HCT116 (cell line): ENCODE results near the gene MALRD1.

Source experiments
- CEBPB ChIP-seq: IDR thresholded peaks from 2 replicates; pipeline ENCODE4 v1.6.1; 2012; ENCODE audit warnings: low read depth
- EZH2 ChIP-seq: fragments of 200-600 bp; sonication (generic); IDR thresholded peaks from 2 replicates; pipeline ENCODE4 v1.6.1; 2017; ENCODE audit warnings: antibody characterized with exemption, mixed run types
- POLR2A ChIP-seq: IDR thresholded peaks from 2 replicates; pipeline ENCODE4 v1.7.0; 2011; ENCODE audit warnings: borderline replicate concordance; ENCODE audit not compliant: insufficient read depth, insufficient read length; ENCODE audit errors: extremely low read depth
- POLR2AphosphoS5 ChIP-seq: IDR thresholded peaks from 2 replicates; pipeline ENCODE4 v1.6.1; 2011; ENCODE audit warnings: mild to moderate bottlenecking, low read depth, low read length, moderate library complexity
- RAD21 ChIP-seq: IDR thresholded peaks from 2 replicates; pipeline ENCODE4 v1.6.1; 2012; ENCODE audit warnings: low read depth, mild to moderate bottlenecking
- ZBTB33 ChIP-seq: IDR thresholded peaks from 2 replicates; pipeline ENCODE4 v1.6.1; 2011; ENCODE audit warnings: mild to moderate bottlenecking, low read length, moderate library complexity; ENCODE audit not compliant: insufficient replicate concordance; ENCODE audit errors: extremely low read depth
- TF ChIP-seq, protein P1 (sequence below), 3 experiments: fragments of 200-600 bp in 1 of 3; sonication (generic) in 1 of 3; IDR thresholded peaks in 2 of 3; conservative IDR thresholded peaks in 1 of 3; 2 replicates each; pipeline ENCODE4 v1.5.1; 2012 to 2017; ENCODE audit warnings: low read depth in 2 of 3, low read length in 2 of 3, antibody characterized with exemption in 1 of 3, borderline replicate concordance in 1 of 3, control low read depth in 1 of 3, mild to moderate bottlenecking in 1 of 3, mixed read lengths in 1 of 3, mixed run types in 1 of 3, moderate library complexity in 1 of 3; ENCODE audit not compliant: insufficient read depth in 1 of 3

DNA sequence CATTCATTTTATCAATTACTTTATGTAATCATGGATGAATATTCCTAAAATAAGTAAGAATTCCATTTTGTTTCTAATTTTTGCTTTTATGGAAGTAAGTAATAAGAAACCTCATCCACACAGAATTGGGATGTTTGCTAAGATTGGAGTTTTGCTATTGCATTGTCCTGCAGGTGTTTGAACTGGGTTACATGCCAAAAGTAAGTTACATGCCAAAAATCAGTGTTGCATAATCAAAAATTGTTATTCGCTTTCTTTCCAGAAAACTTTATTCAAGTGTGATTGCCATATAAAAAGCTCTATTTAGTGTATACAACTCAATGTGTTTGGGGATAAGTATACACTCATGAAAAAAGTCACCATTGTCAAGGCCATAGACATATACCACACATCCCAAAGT lies 420.9 kb downstream of the MALRD1 start:
- TF ChIP-seq EZH2 (no peak), CEBPB (no peak), POLR2AphosphoS5 (no peak), POLR2A (no peak), ZBTB33 (no peak), RAD21 (no peak)
- TF ChIP-seq, protein P1, sequence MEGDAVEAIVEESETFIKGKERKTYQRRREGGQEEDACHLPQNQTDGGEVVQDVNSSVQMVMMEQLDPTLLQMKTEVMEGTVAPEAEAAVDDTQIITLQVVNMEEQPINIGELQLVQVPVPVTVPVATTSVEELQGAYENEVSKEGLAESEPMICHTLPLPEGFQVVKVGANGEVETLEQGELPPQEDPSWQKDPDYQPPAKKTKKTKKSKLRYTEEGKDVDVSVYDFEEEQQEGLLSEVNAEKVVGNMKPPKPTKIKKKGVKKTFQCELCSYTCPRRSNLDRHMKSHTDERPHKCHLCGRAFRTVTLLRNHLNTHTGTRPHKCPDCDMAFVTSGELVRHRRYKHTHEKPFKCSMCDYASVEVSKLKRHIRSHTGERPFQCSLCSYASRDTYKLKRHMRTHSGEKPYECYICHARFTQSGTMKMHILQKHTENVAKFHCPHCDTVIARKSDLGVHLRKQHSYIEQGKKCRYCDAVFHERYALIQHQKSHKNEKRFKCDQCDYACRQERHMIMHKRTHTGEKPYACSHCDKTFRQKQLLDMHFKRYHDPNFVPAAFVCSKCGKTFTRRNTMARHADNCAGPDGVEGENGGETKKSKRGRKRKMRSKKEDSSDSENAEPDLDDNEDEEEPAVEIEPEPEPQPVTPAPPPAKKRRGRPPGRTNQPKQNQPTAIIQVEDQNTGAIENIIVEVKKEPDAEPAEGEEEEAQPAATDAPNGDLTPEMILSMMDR (IDR thresholded peaks at IDR 0.05 in 2 of 3, conservative IDR thresholded peaks at IDR 0.05 in 1 of 3; ENCODE audit: borderline replicate concordance in 1 of 3, insufficient read depth in 1 of 3, low read depth in 2 of 3, low read length in 2 of 3): no peak
